NCI-H345 treated with DMSO at 0.1 percent for 48 hours (cell line): Measurements from ENCODE around the gene LGALS7B.
"Not testable (repeated sequence)": the region's sequence is repeated elsewhere in the genome, so short reads cannot be mapped to it uniquely, and the experiment has no call there.

ENCODE experiments used
- DNase-seq: peaks from one replicate; lab custom pipeline; 2025; ENCODE audit not compliant: unreplicated experiment; lab: John Stamatoyannopoulos, UW

Gene LGALS7B

DNA sequence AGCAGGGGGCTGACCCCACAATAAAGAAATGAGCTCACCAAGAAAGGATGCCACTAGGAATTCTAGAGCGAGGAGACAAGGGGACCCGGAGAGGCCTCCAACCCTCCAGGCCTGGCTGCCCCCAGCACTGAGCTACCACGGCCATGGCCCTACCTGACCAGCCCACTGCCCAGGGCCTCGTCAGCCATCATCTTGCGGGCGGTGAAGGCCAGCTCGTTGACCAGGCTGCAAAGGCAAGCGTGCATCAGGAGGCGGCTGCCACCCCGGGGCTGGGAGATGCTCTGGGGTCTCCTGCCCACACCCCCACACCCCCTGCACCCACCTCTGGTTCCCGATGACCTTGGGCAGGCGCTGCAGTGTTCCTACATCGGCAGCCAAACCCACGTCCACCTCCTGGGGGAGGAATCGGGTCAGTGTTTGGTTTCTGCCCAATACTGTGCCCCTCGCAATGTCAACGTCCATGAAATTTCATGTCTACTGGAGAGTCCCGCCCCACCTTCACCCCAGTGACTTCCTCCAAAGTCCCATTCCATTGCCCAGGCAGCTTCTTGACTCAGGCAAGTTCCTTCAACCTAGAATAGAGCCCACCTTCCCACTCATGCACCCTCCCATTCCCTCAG lies 27.2 kb downstream of the LGALS7B start:
- no peak for DNase-seq

DNA sequence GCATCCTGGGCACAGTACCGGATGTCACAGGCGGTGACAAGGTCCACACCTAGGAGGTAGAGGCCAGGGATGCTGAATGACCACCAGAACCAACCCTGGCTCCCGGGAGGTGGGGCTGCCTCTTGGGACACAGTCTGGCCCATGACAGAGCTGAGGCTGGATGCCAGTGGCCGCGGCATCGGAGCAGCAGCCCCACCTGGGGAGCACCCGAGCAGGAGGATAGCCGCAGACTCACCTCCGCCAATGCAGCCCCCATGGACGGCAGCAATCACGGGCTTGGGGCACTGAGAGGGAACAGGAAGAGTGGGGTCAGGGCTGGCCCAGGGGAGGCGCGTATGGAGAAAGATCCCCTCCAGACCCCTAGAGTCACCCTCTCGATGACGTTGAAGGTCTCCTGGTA lies 28.1 kb downstream of the LGALS7B start:
- DNase-seq, result no peak

GRCh38 chr19:38819231-38819920 lies 30.4 kb downstream of the LGALS7B start:
- DNase-seq, result no peak

DNA sequence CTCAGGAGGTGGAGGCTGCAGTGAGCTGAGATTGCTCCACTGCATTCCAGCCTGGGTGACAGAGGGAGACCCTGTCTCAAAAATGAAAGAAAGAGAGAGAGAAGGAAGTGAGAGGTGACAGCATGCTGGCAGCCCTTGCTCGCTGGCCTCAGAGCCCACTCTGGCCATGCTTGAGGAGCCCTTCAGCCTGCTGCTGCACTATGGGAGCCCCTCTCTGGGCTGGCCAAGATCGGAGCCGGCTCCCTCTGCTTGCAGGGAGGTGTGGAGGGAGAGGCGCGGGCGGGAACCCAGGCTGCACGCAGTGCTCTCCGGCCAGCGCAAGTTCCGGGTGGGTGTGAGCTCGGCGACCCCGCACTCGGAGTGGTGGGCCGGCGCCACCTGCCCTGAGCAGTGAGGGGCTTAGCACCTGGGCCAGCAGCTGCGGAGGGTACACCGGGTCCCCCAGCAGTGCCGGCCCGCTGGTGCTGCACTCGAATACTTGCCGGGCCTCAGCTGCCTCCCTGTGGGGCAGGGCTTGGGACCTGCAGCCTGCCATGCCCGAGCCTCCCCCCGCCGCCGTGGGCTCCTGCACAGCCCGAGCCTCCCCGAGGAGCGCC lies 32.3 kb downstream of the LGALS7B start:
- DNase-seq, result not testable (repeated sequence)

DNA sequence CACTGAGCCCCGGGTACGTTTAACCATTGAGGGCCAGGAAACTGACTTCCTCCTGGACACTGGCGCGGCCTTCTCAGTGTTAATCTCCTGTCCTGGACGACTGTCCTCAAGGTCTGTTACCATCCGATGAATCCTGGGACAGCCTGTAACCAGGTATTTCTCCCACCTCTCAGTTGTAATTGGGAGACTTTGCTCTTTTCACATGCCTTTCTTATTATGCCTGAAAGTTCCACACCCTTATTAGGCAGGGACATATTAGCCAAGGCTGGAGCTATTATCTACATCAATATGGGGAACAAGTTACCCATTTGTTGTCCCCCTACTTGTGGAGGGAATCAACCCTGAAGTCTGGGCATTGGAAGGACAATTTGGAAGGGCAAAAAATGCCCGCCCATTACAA lies 36.9 kb downstream of the LGALS7B start:
- not testable (repeated sequence) for DNase-seq

DNA sequence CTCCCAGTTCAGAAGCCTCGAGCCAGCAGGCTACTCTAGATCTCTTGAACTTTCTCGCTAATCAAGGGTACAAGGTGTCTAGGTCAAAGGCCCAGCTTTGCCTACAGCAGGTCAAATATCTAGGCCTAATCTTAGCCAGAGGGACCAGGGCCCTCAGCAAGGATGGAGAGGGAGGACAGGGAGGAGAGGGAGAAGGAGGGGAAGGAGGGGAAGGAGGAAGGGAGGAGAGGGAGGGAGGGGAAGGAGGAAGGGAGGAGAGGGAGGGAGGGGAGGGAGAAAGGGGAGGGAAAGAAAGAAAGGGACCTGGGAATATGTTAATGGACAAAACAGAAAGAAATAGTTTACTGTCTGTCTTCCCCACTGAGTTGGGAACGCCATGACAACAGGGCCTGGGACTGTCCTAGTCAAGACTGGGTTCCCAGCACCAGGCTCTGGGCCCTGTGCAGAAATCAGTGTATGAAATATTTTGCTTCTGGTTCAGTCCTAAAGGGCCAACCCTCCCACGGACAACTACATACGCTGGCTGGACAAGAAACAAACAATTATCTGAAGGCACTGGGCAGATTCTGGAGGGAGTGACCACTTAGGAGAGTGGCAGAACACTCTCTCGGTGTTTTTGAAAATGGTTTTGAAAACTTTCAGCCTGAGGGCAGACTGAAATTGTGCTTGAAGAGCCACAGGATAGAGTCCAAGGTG lies 38.0 kb downstream of the LGALS7B start:
- DNase-seq, result no peak

GRCh38 chr19:38829203-38829602 lies 40.2 kb downstream of the LGALS7B start:
- DNase-seq, result not testable (repeated sequence)

DNA sequence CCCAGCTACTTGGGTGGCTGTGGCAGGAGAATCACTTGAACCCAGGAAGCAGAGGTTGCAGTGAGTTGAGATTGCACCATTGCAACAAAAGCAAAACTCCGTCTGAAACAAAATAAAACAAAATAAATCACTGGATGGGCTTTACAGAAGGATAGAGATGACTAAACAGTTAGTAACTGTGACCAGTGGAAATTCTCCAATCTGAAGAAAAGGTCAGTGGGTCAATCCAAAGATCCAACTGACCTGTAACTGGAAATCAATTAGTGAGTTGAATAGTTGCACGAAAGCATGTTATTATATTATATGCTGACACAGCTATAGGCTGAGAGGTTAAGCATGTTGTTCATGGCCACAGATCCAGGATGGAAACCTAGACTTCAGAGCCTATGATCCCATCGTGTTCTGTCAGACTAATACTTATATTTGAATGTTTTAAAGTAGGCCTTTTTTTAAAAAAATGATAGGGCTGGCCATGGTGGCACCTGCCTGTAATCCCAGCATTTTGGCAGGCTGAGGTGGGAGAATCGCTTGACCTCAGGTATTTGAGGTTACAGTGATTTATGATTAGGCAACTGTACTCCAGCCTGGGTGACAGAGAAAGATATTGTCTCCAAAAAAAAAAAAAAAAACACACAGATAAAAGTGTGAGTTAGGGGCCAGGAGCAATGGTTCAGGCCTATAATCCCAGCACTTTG lies 41.2 kb downstream of the LGALS7B start:
- no peak for DNase-seq

DNA sequence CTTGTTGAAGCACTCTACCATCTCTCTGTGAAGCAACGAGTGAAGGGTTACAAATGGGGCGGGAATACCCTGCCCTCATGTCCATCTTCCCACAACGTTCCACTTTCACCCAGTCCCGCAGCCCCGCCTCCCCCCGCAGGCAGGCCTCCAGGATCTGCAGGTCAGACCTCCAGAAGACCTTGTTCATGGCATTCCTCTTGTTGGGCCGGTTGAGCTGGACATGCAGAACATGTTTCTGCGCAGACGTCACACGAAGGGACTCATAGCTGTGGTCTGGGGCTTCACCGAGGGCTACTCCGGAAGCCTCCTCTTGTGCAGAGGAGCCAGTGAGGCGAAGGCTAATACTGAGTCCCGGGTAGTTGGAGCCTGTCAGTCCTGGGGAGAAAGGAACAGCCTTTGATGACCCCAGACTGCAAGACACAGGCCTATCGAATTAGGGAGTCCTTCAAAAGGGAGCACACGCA lies 42.2 kb downstream of the LGALS7B start:
- peak; percentile 60 for DNase-seq

DNA sequence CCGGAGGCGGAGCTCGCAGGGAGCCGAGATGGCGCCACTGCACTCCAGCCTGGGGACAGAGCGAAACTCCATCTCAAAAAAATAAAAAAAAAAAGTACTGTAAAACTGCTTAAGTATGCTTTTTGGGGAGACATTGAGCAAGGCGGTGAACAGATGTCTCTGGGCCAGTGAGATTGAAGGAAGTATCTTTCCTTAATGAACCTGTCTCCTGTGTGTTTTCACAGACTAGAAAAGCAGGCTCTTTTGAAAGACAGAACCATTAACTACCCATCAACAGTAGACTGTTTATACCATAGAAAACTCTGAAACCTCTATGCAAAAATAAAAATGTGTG lies 44.1 kb downstream of the LGALS7B start:
- DNase-seq, result no peak

DNA sequence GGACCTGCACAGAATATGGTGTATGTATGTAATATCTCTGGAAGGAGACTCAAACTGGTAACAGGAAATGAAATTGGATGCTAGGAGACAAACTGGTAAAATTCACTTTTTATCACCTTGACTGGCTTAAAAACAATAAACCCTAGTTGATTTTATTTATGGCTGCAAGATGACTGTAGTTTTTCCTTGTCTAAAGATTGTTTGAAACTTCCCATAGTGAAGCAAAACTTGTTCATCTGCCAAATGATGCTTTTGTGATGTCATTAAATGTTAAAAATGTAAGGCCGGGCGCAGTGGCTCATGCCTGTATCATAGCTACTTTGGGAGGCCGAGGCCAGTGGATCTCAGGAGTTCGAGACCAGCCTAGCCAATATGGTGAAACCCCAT lies 45.1 kb downstream of the LGALS7B start:
- DNase-seq, result no peak

DNA sequence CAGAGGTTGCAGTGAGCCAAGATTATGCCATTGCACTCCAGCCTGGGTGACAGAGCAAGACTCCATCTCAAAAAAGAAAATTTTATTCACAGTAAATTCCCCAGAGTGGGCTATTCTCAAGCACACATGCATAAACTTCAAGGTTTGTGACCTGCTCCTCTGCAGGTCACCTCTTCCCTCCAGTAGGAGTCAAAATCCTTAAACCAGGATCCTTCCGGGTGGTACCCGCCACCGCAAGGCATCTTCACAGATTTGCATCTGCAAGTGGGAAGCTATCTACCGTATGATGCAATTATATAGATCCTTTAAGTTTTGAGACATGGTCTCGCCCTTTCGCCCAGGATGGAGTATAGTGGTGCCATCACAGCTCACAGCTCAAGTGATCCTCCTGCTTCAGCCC lies 45.6 kb downstream of the LGALS7B start:
- no peak for DNase-seq

- DNase-seq, result no peak
Observed at GRCh38 chr19:38836159-38836982, 47.4 kb downstream of the LGALS7B start.

DNA sequence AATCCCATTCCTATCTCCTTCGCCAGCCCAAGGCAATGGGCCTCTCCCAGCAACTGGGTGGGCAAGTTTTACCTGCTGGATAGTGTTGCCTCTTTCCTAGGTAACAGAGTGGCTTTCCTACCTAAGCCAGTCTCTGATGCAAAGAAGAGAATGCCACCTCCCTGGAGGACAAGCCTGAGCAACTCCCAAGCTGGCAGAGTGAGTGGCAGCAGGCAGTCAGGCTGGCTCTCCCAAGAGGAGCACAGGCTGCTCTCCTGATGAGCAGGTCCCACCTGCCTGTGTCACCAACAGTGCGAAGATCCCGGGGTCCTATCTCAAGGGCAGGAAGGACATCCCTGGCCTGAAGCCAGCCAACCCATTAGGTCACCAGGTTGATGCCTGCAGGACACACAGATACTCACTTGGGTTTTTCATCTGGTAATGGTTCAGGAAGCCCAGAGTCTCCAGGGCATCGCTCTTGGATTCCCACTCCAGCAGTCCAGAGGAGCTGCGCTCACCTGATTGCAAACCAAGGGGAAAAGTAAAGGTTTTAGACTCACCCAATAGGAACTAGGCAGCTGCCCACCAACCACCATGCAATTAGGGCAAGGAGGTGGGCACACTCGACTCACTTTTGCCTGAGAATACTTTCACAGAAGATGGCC lies 48.1 kb downstream of the LGALS7B start:
- DNase-seq, result no peak

DNA sequence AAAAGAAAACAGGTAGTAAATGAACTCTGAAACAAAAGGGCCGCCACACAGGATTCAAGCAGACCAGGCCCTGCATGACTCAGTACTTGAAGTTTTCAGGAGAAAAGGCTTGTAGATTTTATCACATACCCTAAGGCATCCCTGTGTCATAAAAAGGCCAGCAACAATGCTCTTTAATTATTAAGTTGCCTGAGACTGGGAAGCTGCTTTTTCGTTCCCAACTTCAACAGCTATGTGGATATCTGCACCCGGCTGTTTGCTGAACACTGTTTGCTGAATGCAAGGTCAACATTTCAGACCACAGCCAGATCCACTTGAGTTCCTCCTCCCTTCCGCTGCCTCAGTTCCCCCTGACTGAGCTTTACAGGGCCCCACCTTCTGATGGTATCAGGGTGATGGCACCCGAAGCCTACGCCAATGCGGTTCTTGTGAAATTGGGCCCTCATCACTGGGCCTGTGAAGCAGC lies 48.7 kb downstream of the LGALS7B start:
- DNase-seq, result no peak

- DNase-seq, result no peak
Observed at GRCh38 chr19:38838208-38838985, 49.4 kb downstream of the LGALS7B start.

GRCh38 chr19:38838986-38839761 lies 50.2 kb downstream of the LGALS7B start:
- no peak for DNase-seq

GRCh38 chr19:38839816-38840582 lies 51.0 kb downstream of the LGALS7B start:
- DNase-seq, result no peak
